DMS79 treated with DMSO at 0.1 percent for 48 hours (cell line): ENCODE data around the gene USP3.

Experiments
- DNase-seq: peaks from one replicate; lab custom pipeline; 2025; lab: John Stamatoyannopoulos, UW

USP3 gene

GRCh38 chr15:63497642-63498467 is 6.5 kb upstream of the USP3 start:
- DNase-seq = no peak

GRCh38 chr15:63499175-63499549 is 5.2 kb upstream of the USP3 start:
- DNase-seq = no peak

GRCh38 chr15:63499611-63500010 is 4.8 kb upstream of the USP3 start:
- no peak for DNase-seq

GRCh38 chr15:63500265-63501250 is 3.8 kb upstream of the USP3 start:
- no peak for DNase-seq

GRCh38 chr15:63501256-63502089 is 2.9 kb upstream of the USP3 start:
- no peak for DNase-seq

- DNase-seq = no peak
Observed at GRCh38 chr15:63502137-63502766, 2.1 kb upstream of the USP3 start.

- no peak for DNase-seq
Observed at GRCh38 chr15:63502843-63503738, 1.3 kb upstream of the USP3 start.

GRCh38 chr15:63503739-63504246 is 600 bp upstream of the USP3 start:
- no peak for DNase-seq

GRCh38 chr15:63504979-63505841 is 817 bp downstream of the USP3 start:
- DNase-seq = peak; percentile 56

GRCh38 chr15:63505842-63506222 is 1.4 kb downstream of the USP3 start:
- no peak for DNase-seq

GRCh38 chr15:63506537-63507035 is 2.2 kb downstream of the USP3 start:
- peak; percentile 23 for DNase-seq

GRCh38 chr15:63507878-63508818 is 3.8 kb downstream of the USP3 start:
- no peak for DNase-seq

- DNase-seq = no peak
Observed at GRCh38 chr15:63509056-63509954, 4.9 kb downstream of the USP3 start.

- DNase-seq = no peak
Observed at GRCh38 chr15:63509955-63510940, 5.9 kb downstream of the USP3 start.

- DNase-seq = no peak
Observed at GRCh38 chr15:63512148-63512547, 7.8 kb downstream of the USP3 start.

GRCh38 chr15:63513271-63513670 is 8.9 kb downstream of the USP3 start:
- no peak for DNase-seq
